Muscle of arm (tissue), 12 donors: ENCODE data around the gene DNAL1. TPM values are rescaled to one million over a fixed set of nuclear protein-coding genes. Genes with fewer than 3 reads are reported as not detected.
"Not testable (repeated sequence)": the region's sequence is repeated elsewhere in the genome, so short reads cannot be mapped to it uniquely, and the experiment has no call there.

Experiments
- DNase-seq: peaks from one replicate; pipeline ENCODE4 v3.0.0-alpha.2; 2013
- polyA plus RNA-seq, 12 donors: library from polyadenylated mRNA; unstranded; fragments of 120-200 nt; gene quantifications; one replicate each; pipeline ENCODE4 v1.2.1, GENCODE V29; 2013; ENCODE audit not compliant: insufficient read length in 12 of 12

Gene DNAL1
- polyA plus RNA-seq, 12 donors: 7.5 to 13.1 (median 9.2) TPM; not detected in 1

DNA sequence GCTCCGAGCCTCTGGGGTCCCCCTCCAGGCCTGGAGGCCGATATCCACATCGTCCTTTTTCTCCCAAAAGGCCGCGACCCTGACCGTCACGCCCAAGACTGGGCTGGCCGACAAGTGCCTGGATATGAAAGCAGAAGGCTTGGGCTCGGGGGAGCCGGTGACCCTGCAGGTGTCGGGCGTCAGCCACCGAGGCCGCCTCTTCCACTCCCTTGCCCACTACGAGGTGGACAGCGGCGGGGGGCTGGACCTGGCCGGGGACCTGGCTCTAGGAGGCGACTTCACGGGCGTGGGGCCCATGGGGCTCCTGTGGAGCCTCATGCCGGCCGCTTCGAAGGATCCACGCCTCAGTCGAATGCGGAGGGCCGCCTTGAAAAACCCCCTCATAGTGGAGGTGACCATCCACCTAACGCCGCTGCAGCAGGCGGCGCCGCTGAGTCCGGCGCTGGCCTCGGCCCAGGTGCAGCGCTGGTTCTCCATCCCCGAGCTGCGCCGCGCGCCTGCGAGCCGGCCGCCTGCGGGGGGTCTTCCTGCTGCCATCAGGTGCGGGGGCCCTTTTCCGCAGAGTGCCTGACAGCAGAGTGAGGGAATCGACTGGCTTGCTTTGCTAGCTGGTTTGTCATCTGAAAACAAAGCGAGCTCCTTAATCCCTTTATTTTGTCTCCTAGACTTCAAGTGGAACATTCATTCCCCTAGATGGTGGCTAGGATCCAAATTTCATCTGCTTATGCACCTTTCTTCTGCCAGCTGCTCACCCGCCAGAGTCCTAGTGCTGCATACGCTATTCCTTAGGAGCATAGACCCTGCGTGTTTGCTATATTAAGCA lies 10.6 kb upstream of the DNAL1 start:
- peak; percentile 52 for DNase-seq

- DNase-seq: not testable (repeated sequence)
These were observed 8.4 kb upstream of the DNAL1 start for GRCh38 chr14:73636355-73636754.

DNA sequence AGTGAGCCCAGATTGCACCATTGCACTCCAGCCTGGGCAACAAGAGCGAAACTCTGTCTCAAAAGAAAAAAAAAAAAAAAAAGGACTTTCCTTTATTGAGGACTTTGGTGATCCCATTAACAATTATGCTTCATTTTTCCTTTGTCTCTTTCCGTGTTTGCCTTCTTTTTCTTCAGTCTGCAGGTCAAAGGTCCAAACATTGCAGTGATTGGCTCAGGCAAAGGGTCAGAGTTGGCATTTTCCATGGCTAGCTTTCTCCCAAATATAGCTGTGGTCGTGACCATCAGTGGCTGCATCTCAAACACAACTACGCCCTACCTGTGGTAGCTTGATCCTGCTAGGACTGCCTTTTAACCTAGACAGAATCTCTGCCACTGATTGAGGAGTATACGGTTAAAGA lies 7.0 kb upstream of the DNAL1 start:
- no peak for DNase-seq

DNA sequence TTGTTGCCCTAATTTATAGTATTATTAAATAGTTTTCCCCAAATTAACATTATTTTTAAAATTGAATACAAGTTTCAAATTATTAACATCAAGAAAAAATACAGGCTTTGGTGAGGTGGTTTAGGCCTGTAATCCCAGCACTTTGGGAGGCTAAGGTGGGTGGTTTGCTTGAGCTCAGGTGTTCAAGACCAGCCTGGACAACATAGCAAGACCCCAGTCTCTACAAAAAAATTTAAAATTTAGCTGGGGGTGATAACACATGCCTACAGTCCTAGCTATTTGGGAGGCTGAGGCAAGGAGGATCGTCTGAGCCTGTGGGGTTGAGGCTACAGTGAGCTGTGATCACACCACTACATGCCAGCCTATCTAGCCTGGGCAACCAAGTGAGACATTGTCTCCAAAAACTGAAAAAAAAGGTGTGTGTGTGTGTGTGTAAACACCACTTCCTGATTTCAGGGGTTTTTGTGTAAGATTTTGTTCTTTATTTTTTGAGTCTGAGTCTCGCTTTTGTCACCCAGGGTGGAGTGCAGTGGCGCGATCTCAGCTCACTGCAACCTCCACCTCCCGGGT lies 3.9 kb upstream of the DNAL1 start:
- DNase-seq: no peak

DNA sequence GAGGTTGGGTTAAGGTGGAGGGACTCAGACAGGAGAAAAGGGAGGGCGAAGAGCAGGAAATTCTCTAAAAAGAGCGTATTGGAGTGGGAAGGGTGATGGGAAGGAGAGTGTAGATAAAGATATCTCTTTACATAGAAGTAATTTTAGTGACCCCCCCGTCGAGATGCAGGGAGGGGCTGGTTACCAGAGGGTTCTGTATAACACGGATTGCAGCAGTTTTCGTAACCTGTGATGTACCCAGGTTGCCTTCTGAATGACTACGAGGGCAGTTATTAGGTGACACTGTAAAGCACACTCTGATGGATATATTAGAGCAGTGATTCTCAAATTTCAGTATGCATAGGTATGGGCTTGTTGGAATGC lies 443 bp downstream of the DNAL1 start:
- DNase-seq: no peak

DNA sequence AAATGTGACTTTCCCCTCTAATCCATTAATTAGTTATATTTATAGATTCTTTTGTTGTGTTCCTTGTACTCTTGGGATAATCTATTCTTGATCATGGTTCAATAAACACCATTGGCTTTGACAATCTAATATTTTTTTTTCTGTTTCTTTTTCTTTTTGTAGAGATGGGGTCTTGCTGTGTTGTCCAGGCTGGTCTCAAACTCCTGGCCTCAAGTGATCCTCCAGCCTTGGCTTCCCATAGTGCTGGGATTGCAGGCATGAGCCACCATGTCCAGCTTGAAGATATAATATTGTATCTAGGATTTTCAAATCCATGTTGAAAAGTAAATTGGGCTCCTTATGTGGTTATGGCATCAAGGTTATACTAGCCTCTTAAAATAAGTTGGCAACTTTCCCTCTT lies 6.2 kb downstream of the DNAL1 start:
- no peak for DNase-seq

GRCh38 chr14:73655851-73656250 lies 11.1 kb downstream of the DNAL1 start:
- DNase-seq: no peak

GRCh38 chr14:73659202-73659601 lies 14.4 kb downstream of the DNAL1 start:
- not testable (repeated sequence) for DNase-seq

- no peak for DNase-seq
These were observed 15.7 kb downstream of the DNAL1 start for GRCh38 chr14:73660511-73660910.

DNA sequence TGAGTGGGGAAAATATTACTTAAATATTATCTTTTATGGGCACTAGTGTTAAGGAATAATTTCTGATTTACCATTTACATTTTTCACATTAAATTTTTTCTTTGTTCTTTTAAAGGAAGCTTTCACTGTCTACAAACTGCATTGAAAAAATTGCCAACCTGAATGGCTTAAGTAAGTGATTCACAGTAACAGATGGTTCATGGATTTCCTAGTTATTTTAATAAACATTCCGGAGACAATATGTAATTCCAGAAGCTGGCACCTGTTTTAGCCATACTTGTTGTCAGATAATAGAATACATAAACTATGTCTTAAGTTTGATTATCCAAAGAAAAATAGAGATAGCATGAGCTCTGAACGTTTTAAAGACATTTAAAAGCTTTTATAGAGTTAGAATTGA lies 17.1 kb downstream of the DNAL1 start:
- DNase-seq: no peak

- no peak for DNase-seq
These were observed 17.7 kb downstream of the DNAL1 start for GRCh38 chr14:73662487-73662943.

- no peak for DNase-seq
These were observed 18.9 kb downstream of the DNAL1 start for GRCh38 chr14:73663548-73664212.

DNA sequence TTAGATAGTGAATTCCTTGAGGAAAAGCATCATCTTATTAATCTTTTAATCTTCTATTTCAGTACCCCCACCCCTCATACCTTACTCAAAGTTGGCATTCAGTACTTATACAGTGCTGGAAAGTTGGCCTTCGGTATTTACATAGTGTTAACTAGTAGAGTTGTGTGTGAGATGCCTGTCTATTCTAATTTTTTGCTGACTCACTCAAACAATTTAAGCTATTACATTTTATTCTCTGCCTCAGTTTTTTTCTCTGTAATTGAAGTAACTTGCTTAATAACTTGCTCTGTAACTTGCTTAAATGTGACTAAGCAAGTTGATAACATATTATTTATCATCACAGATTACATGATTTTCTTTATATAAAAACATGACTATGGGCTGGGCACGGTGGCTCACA lies 20.3 kb downstream of the DNAL1 start:
- no peak for DNase-seq

GRCh38 chr14:73666583-73666982 lies 21.8 kb downstream of the DNAL1 start:
- no peak for DNase-seq

- no peak for DNase-seq
These were observed 23.1 kb downstream of the DNAL1 start for GRCh38 chr14:73667854-73668253.

DNA sequence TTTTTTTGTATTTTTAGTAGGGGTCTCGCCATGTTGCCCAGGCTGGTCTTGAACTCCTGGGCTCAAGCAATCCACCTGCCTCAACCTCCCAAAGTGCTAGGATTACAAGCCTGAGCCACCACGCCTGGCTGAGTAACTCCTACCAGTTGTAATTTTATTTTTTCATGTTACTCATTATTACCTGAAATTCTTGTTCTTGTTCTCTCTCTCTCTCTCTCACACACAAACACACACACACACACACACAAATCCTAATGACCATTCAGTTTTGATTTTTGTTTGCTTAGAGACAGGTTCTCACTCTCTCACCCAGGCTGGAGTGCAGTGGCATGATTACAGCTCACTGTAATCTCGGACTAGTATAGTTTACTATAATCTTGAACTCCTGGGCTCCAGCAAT lies 30.2 kb downstream of the DNAL1 start:
- no peak for DNase-seq

DNA sequence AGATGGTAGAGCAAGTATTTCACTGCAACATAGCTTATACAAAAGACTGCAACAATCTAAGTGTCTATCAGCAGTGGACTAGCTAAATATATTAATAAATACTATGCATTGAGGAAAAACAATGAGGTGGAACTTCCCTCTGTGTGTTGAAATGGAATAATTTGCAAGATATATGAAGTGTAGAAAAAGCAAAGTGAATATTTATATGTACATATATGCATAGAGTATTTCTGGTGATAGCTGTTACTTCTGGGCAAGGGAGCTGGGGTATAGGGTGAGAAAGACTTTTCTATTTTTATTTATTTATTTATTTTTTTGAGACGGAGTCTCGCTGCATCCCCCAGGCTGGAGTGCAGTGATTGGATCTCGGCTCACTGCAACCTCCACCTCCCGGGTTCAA lies 33.9 kb downstream of the DNAL1 start:
- DNase-seq: no peak

DNA sequence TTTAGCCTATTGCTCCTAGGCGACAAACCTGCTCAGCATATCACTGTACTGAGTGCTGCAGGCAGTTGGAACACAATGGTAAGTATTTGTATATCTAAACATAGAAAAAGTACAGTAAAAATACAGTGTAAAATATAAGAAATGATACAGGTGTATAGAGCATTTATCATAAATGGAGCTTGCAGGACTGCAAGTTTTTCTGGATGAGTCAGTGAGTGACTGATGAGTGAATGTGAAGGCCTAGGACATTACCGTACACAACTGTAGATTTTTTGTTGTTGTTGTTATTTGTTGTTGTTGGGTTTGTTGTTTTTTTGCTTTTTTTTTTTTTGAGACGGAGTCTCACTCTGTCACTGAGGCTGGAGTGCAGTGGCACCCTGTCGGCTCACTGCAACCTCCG lies 36.0 kb downstream of the DNAL1 start:
- DNase-seq: no peak

DNA sequence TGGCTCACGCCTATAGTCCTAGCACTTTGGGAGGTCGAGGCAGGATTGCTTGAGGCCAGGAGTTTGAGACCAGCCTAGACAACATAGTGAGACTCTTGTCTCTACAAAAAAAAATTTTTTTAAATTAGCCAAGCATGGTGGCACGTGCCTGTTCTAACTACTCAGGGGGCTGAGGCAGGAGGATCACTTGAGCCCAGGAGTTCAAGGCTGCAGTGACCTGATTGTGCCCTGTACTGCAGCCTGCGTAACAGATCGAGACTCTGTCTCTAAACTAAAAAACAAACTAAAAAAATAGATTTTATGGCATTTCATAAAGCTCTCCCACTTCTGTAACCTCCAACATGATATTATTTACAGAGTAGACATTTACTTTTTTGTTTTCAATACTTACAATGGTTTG lies 39.8 kb downstream of the DNAL1 start:
- DNase-seq: no peak

- no peak for DNase-seq
These were observed 40.5 kb downstream of the DNAL1 start for GRCh38 chr14:73685328-73685727.

GRCh38 chr14:73686901-73687300 lies 42.1 kb downstream of the DNAL1 start:
- no peak for DNase-seq

DNA sequence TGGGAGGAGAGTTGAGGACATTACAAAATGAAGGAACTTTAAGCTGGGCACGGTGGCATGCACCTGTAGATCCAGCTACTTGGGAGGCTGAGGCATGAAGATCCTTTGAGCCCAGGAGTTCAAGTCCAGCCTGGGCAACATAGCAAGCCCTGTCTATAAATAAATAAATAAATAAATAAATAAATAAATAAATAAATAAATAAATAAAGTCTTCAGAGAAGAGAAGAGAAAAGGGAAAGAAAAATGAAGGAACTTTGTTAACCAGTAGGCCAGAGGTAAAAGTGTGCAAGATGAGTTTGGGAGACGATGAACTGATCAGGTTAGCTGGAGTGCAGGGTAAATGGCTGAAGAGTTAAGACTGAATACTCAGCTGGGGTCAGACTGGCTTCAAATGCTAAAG lies 49.3 kb downstream of the DNAL1 start:
- no peak for DNase-seq

- DNase-seq: no peak
These were observed 50.3 kb downstream of the DNAL1 start for GRCh38 chr14:73695082-73695481.
